ENCODE measurements around the gene EPHB6.

The EPHB6 gene

GRCh38 chr7:142878315-142878714, 23.4 kb downstream of the EPHB6 start:
- no peak for DNase-seq

- no peak for DNase-seq
These were observed 24.2 kb downstream of the EPHB6 start for GRCh38 chr7:142879060-142879459.

GRCh38 chr7:142880876-142881505, 26.1 kb downstream of the EPHB6 start:
- peak; percentile 16 for DNase-seq

- no peak for DNase-seq
These were observed 26.9 kb downstream of the EPHB6 start for GRCh38 chr7:142881586-142882337.

GRCh38 chr7:142882338-142882678, 27.4 kb downstream of the EPHB6 start:
- DNase-seq = no peak

- DNase-seq = no peak
These were observed 28.3 kb downstream of the EPHB6 start for GRCh38 chr7:142883145-142883544.

- DNase-seq = no peak
These were observed 28.9 kb downstream of the EPHB6 start for GRCh38 chr7:142883571-142884285.

GRCh38 chr7:142884286-142884640, 29.4 kb downstream of the EPHB6 start:
- DNase-seq = no peak

- no peak for DNase-seq
These were observed 30.7 kb downstream of the EPHB6 start, which contains the start of gene TRPV6 for GRCh38 chr7:142885311-142886230. Gene TRPV6, minus strand, starts transcription at chr7:142885745.

GRCh38 chr7:142886866-142887265, 32.0 kb downstream of the EPHB6 start:
- DNase-seq = no peak

GRCh38 chr7:142887282-142888015, 32.6 kb downstream of the EPHB6 start:
- no peak for DNase-seq

GRCh38 chr7:142889816-142890215, 34.9 kb downstream of the EPHB6 start:
- no peak for DNase-seq

- no peak for DNase-seq
These were observed 36.1 kb downstream of the EPHB6 start for GRCh38 chr7:142890874-142891485.

GRCh38 chr7:142891490-142892082, 36.7 kb downstream of the EPHB6 start:
- no peak for DNase-seq

- DNase-seq = no peak
These were observed 38.1 kb downstream of the EPHB6 start for GRCh38 chr7:142892951-142893350.

- no peak for DNase-seq
These were observed 39.5 kb downstream of the EPHB6 start for GRCh38 chr7:142894112-142894984.

- DNase-seq = no peak
These were observed 40.2 kb downstream of the EPHB6 start for GRCh38 chr7:142894985-142895593.

- no peak for DNase-seq
These were observed 41.3 kb downstream of the EPHB6 start for GRCh38 chr7:142896151-142896550.

- no peak for DNase-seq
These were observed 42.0 kb downstream of the EPHB6 start for GRCh38 chr7:142896741-142897379.
